ENCODE data around the gene POP4. TPM values are rescaled to one million over a fixed set of nuclear protein-coding genes. Genes with fewer than 3 reads are reported as not detected.

POP4 gene
- total RNA-seq, 2 donors from 2014 or later: 52.4 to 87.5 TPM

GRCh38 chr19:29665215-29665825, 59.2 kb downstream of the POP4 start, which contains the start of gene PLEKHF1:
TSS of gene PLEKHF1 (plus strand) at chr19:29665461. CDS start at chr19:29673840, 8,379 bp downstream.
- TF ChIP-seq CTCF (IDR thresholded peaks at IDR 0.05): no peak
- peak within 1 kb of the TSS; percentile 75 for H3K27ac ChIP-seq

DNA sequence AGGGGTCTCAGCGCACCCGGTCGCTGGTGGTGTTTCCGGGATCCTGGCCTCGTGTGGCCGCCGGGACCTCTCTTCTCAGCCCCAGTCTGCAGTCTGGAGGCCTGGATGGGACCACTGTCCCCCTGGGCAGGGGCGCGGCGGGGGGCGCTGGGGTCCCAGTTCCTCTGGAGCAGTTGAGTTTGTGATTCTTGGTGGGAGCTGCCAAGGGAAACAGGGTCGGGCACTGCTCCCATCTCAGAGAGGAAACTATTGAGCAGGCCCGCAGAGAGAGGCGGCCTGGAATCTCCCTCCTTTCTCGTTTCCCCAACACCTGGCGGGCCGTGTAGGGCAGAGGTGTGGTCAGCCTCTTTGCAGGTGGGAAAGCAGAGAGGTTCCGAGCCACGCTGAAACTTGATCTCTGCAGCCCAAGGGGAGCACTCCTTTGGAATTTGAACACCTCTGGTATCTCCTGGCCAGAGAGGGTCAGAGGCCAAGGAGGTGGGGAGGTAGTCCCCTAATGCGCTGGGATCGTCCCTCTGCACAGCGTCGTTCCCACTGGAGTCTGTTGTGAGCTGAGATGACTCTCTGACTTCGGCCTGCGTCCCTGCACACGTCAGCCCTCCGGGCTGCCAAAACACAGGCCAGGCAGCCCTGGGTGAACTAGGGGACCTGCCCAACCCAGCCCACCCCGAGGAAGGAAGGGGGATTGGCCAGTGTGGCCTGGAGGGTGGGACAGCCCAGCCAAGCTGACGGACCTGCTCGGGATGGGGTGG, 59.9 kb downstream of the POP4 start:
- H3K27me3 ChIP-seq: no peaks in the 10 kb centered on the region
- intact Hi-C loops (cut with DNase I): no loop called here
- TF ChIP-seq CTCF (IDR thresholded peaks at IDR 0.05): no peak
- H3K4me3 ChIP-seq: peak overlapping the region; percentile 95
- H3K27ac ChIP-seq: peak overlapping the region; percentile 75
- H3K9ac ChIP-seq (ENCODE audit: low read depth in 2 of 2, low read length in 2 of 2): peak overlapping the region; percentile 69 to 90
- H3K4me1 ChIP-seq: peaks cover 3% of the 10 kb centered on the region
- H3K9me3 ChIP-seq: no peaks in the 10 kb centered on the region
- H3K36me3 ChIP-seq: no peaks in the 10 kb centered on the region
- peak; percentile 45 for DNase-seq

More at GRCh38 chr19:29665215-29665825, 59.2 kb downstream of the POP4 start, which contains the start of gene PLEKHF1:
- no peaks in the 10 kb centered on the region for H3K36me3 ChIP-seq
- no peaks in the 10 kb centered on the region for H3K9me3 ChIP-seq
- H3K27me3 ChIP-seq: no peaks in the 10 kb centered on the region
- peaks cover 3% of the 10 kb centered on the region for H3K4me1 ChIP-seq
- intact Hi-C loops (cut with DNase I): no loop called here
- peak within 1 kb of the TSS; percentile 69 to 90 for H3K9ac ChIP-seq (ENCODE audit: low read depth in 2 of 2, low read length in 2 of 2)
- DNase-seq: peak; percentile 92
- peak within 1 kb of the TSS; percentile 95 for H3K4me3 ChIP-seq

Other genes starting within 250 kb of the POP4 start
- not detected for gene VSTM2B, start 80.3 kb upstream of the POP4 start, total RNA-seq
- gene PLEKHF1, start 59.2 kb downstream of the POP4 start, total RNA-seq: 1 to 10 TPM; 2.8 to 3.4 TPM
- gene C19orf12, start 109.0 kb downstream of the POP4 start, total RNA-seq: 10 to 100 TPM; 15.2 to 15.3 TPM
- 10 to 100 TPM in 1 of 2 donors, 1 to 10 TPM in 1; 5.1 to 10.6 TPM for gene CCNE1, start 205.7 kb downstream of the POP4 start, total RNA-seq

Data from colonic mucosa (tissue), 4 donors.